Epithelial cell of esophagus (primary cell): ENCODE data around the gene KRTCAP2.
A peak's percentile ranks its signal among the peaks of the same experiment; 100 is the strongest.

ENCODE experiments used
- DNase-seq: peaks from one replicate; pipeline ENCODE4 v3.0.0; 2010; ENCODE audit warnings: low read depth
- H3K4me3 ChIP-seq: 2 replicates; pipeline ENCODE4 v1.5.1; 2011; ENCODE audit warnings: mild to moderate bottlenecking, low read length, control low read depth
- TF ChIP-seq, protein P1 (sequence below): IDR thresholded peaks from 2 replicates; pipeline ENCODE4 v1.5.1; 2011; ENCODE audit warnings: low read depth, mild to moderate bottlenecking, low read length, control low read depth, inconsistent platforms; ENCODE audit not compliant: insufficient read depth; ENCODE audit errors: missing control alignments

Gene KRTCAP2

DNA sequence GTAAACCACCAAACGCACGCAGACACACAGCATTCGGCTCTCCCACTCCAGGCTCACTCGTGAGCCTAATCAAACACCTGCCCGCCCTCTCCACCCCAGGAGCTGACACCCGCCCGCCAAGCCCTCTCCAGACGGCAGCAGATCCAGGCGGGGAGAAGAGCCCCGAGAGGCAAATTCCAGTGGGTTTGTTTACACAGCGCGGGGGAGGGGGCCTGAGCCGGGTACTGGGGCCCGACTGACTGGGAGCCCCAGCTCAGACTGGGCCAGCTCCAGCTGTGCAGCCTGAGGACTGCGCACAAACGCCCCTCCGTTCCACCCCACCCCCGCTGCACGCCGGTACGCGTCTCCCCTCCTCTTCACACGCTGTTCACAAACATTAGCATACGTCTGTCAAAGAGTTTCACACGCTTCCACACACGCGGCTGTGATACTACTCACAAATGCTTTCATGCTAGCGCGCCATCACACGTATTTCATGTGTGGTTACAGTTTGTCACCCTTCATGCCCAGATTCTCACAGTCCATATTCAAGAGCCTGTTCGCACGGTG, 46.5 kb downstream of the KRTCAP2 start:
- peak overlapping the region; percentile 96 for H3K4me3 ChIP-seq
- TF ChIP-seq, protein P1, sequence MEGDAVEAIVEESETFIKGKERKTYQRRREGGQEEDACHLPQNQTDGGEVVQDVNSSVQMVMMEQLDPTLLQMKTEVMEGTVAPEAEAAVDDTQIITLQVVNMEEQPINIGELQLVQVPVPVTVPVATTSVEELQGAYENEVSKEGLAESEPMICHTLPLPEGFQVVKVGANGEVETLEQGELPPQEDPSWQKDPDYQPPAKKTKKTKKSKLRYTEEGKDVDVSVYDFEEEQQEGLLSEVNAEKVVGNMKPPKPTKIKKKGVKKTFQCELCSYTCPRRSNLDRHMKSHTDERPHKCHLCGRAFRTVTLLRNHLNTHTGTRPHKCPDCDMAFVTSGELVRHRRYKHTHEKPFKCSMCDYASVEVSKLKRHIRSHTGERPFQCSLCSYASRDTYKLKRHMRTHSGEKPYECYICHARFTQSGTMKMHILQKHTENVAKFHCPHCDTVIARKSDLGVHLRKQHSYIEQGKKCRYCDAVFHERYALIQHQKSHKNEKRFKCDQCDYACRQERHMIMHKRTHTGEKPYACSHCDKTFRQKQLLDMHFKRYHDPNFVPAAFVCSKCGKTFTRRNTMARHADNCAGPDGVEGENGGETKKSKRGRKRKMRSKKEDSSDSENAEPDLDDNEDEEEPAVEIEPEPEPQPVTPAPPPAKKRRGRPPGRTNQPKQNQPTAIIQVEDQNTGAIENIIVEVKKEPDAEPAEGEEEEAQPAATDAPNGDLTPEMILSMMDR, result no peak
- peak; percentile 73 for DNase-seq

DNA sequence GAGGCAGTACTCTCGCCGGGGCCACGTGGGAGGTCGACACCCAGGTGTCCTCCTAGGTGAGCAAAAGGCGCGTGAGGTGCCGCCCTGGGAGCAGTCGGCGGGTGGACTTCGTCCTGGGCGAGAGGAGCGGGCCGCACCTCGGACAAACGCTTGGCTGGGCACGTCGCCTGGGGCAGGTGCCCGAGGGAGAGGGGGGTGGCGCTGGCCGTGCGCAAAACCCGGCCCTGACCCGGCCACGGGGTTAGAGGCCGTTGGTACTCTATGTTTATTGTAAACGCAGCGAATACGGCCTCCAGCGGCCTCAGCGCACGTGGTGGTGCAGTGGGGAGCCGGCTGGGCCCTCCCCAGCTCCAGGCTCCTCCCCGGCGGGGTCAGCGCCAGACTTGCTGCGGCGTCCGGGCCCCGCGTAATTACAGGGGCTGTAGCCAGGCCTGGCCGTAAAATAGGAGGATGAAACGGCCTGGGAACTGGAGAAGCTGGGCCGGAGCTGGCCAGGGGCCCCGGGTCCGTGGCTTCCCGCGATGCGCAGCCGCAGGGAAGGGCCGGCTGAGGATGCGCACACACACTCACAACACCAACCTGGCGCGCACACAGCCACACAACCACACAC, 47.1 kb downstream of the KRTCAP2 start:
- TF ChIP-seq, protein P1, result no peak
- DNase-seq, result peak; percentile 48
- peak overlapping the region; percentile 96 for H3K4me3 ChIP-seq

DNA sequence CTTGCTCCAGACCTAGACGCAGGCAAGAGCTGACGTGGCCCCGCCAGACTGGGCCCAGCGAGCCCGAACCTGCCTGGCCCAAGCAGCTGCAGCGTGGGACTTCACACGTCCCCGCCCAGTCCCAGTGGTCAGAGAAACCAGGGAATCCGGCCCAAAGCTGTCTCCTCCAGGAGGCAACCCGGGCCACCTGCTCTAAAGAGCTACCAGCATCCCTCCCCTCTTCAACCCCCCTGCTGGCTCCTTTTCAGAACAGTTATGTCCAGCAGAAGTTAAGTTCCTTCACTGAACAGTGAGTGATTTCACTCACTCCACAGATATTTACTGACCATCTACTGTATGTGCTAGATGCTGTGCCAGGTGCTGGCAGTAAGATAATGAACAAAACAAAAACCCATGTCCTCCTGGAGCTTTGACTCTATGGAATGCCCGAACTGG, 47.6 kb downstream of the KRTCAP2 start:
- no peak overlapping the region for H3K4me3 ChIP-seq
- DNase-seq, result peak; percentile 93
- TF ChIP-seq, protein P1, result peak; percentile 10

DNA sequence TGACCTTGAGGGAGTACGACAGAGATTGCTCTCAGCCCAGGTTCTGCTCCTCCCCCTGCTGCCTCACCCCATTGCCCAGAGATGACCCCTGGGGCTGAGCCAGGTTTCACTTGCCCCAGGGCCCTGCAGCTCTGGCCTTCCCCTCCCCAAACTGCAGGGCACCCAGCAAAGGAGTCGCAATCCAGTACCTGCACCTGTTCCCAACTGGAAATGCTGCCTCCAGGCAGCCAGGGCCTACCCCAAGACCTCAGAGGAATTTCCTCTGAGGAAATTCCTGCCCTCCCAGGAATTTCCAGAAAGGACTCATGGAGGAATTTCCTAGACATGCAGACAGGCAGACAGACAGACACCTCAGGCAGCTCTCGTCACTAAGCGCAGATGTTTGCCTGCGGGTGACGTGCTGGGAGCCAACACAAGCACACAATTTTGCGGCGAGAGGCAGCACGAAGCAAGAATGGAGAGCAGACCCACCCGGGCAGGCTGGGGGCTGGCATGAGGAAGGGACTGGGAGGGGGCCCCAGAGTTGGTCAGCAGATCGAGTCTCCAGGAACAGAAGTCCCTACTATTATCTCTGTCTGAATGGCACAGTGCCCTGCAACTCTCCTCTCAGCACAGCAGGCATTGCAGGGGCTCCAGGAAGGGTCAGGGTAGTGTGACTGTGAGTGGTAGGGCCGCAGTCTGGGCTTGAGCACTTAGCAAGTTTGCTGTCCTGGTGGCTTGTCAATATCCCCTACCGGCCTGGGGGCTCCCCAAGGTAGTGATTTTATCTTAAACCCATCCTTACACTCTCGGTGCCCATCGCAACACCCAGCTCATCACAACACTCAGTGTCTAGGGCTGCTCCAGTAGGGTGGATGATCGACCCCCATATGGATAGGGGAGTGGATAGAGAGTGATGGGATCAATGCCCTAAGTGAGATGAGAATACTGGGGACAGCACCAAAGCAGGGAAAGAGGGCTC, 48.3 kb downstream of the KRTCAP2 start:
- peak; percentile 92 for DNase-seq
- TF ChIP-seq, protein P1, result no peak
- H3K4me3 ChIP-seq, result no peak overlapping the region

DNA sequence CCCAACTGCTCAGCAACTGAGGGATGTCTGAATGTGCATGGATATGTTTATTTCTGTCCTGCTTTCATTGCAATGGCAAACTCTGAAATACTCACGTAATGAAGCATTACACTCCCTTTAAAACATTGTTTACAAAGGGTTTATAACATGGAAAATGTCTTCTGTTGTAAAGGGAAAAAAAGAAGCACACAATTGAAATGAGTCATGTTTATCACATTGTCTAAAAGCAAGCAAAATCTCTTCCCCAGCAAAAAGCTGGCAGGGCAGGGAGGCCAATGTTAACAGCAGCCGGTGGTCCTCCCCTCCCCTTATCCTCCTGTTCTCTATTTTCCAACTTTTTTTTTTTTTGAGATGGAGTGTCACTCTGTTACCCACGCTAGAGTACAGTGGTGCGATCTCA, 49.3 kb downstream of the KRTCAP2 start:
- TF ChIP-seq, protein P1, result no peak
- no peak overlapping the region for H3K4me3 ChIP-seq
- DNase-seq, result peak; percentile 48

DNA sequence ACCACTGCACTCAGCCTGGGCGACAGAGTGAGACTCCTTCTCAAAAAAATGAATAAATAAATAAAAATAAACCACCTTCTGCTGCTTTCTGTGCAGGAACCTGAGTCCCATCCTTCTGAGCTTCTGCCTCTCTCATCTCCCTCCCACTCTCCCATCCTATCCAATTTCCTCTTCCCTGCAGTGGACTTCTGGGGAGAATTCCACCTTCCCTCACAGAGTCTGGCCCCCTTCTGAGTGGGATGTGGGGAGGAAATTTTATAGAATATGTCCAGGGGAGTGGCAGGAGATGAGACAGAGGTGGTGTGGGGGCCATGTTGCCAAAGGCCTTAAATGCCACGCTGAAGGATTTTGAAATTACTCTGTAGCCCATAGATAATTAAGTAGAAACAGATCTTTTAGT, 50.8 kb downstream of the KRTCAP2 start:
- TF ChIP-seq, protein P1, result no peak
- no peak for DNase-seq
- H3K4me3 ChIP-seq, result no peak overlapping the region
